ENCODE measurements around the gene ROBO1.

Gene ROBO1

DNA sequence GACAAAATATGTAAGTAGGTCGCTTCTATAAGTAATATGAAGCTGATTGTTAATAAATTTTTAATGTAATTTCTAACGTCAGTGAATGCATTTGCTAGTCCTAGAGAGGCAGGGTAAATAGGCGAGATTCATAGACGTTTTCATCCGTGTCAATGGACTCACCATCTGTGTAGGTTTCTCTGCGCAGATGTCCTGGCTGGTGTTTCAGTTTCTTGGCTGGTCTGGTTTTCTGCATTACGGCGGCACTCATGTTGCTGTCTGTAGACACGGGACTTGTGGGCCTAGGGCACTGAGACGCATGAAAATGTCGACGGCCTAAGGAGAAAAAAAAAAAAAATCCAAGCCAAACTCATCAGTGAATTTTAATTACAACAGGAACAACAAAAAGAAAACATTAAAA lies 1153.3 kb downstream of the ROBO1 start:
- DNase-seq (ENCODE audit: low spot score): no peak

- DNase-seq (ENCODE audit: low spot score): no peak
These were observed 1154.3 kb downstream of the ROBO1 start for GRCh38 chr3:78613421-78613879.

DNA sequence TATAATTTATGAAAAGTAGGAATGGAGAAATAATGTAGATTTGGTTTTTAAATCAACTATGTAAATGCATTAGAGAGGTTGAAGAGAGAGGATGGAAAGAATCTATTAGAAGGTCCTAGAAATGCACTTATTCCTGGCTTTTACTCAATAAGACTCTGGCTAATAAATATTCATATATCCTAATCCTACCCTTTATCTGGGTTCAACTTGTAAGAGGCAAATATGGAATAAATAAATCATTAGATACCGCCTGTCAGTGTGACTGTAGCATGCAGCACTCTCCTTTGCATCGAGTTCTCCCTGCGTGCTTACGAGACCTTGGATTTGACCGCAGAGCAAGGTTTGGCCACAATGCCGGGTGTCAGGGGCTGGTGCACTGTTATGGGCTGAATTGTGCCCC lies 1156.5 kb downstream of the ROBO1 start:
- DNase-seq (ENCODE audit: low spot score): no peak

GRCh38 chr3:78610462-78611125 lies 1157.2 kb downstream of the ROBO1 start:
- DNase-seq (ENCODE audit: low spot score): no peak

GRCh38 chr3:78606756-78607155 lies 1161.0 kb downstream of the ROBO1 start:
- no peak for DNase-seq (ENCODE audit: low spot score)

GRCh38 chr3:78605178-78605577 lies 1162.6 kb downstream of the ROBO1 start:
- DNase-seq (ENCODE audit: low spot score): no peak

DNA sequence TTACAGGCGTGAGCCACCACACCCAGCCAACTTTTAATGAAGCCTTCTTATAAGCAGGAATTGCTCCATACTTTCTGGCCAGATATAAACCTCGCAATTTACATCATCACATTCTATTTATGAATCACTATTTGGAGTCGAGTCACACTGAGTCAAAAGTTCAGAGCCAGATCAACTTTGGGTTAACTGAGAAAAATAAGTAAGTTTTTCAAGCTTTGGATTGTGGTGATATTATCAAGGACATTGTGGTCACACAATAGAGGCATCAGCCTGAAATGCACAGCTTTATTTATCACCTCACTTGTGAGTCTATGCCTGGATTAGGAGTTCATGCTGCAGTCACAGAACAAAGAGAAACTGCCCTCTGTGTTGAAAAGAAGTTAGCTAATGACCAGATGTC lies 1163.5 kb downstream of the ROBO1 start:
- peak; percentile 42 for DNase-seq (ENCODE audit: low spot score)

- no peak for DNase-seq (ENCODE audit: low spot score)
These were observed 1166.5 kb downstream of the ROBO1 start for GRCh38 chr3:78601249-78601648.

GRCh38 chr3:78589778-78590177 lies 1178.0 kb downstream of the ROBO1 start:
- no peak for DNase-seq (ENCODE audit: low spot score)

DNA sequence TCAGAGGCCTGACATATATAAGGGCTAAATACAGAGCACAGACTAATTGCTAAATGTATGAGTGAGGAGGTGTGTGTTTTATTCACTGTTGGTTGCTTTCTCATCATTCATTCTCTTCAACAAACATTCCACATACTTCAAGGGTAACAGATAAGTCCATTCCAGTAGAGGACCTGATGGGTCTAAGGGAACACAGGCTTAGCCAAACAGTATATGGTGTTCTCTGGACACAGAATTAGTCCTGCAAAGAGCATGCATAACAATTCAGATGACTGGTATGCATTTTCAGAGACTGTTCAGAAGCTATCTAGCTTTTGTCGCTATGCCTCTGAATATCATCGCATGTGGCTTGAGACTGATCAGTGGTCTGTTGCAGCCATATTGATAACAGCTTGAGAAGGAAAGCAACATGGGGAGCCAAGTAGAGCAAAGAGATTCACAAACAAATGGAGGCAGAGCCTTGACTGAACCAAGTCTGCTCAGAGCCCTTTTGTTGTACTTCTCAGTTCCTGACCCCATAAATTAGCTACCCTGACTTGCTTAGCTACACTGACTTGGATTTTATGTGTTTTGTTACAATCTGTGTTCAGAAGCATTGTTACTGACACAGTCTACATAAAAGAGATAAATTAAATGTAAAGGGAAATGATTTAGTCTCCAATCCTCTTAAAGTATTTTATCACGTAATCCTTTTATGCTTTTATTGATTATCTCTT lies 1178.7 kb downstream of the ROBO1 start:
- no peak for DNase-seq (ENCODE audit: low spot score)

- DNase-seq (ENCODE audit: low spot score): no peak
These were observed 1187.1 kb downstream of the ROBO1 start for GRCh38 chr3:78580681-78581080.

DNA sequence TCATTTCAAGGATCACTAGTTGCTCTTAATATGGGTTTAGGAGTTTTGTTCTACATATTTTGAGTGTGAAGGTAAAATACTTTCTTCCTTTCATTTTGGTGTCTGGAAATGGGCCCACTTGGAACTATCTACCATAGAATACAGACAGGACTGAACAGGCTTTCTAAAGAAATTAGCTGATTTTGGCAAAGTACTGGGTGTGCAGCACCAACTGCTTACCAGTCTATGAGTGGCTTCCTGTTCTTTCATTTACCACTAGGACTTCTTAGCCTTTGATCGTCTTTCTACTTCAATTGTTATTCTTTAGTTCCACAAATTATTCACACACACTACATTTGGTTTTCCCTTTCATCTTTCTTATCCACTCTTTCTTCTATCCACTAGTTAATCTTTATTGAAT lies 1196.3 kb downstream of the ROBO1 start:
- no peak for DNase-seq (ENCODE audit: low spot score)

DNA sequence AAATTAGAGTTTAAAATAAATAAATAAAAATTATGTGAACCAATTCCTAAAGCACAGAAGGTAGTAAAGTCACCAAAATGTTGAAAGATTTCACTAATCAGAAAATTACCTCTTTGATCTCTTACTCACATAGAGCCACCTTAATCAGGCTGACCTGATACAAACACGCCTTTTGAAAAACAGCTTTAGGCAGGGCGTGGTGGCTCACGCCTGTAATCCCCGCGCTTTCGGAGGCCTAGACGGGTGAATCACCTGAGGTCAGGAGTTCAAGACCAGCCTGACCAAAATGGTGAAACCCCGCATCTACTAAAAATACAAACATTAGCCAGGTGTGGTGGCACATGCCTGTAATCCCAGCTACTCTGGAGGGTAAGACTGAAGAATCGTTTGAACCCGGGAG lies 1197.3 kb downstream of the ROBO1 start:
- DNase-seq (ENCODE audit: low spot score): no peak

- no peak for DNase-seq (ENCODE audit: low spot score)
These were observed 1198.0 kb downstream of the ROBO1 start for GRCh38 chr3:78569804-78570203.

- DNase-seq (ENCODE audit: low spot score): peak; percentile 32
These were observed 1202.1 kb downstream of the ROBO1 start for GRCh38 chr3:78565712-78566111.

GRCh38 chr3:78562328-78562727 lies 1205.5 kb downstream of the ROBO1 start:
- no peak for DNase-seq (ENCODE audit: low spot score)

All from RKO (cell line).